C4-2B (cell line): ENCODE results near the gene SLC2A5.

Experiments
- CTCF ChIP-seq: fragments of 450-650 bp; conservative IDR thresholded peaks from 2 replicates; pipeline ENCODE4 v1.5.1; 2017; ENCODE audit warnings: mild to moderate bottlenecking
- ZFX ChIP-seq: fragments of 450-650 bp; IDR thresholded peaks from 2 replicates; pipeline ENCODE4 v1.6.1; 2017

- no peak for TF ChIP-seq CTCF
- TF ChIP-seq ZFX, result no peak
Observed at GRCh38 chr1:8988618-8988967, 80.8 kb downstream of the SLC2A5 start.
